ENCODE measurements around the gene LRP1B. TPM values are rescaled to one million over a fixed set of nuclear protein-coding genes. Genes with fewer than 3 reads are reported as not detected.

Gene LRP1B
- total RNA-seq, 1 donor from 2014 or later = 0.12 TPM

- TF ChIP-seq, protein P1, sequence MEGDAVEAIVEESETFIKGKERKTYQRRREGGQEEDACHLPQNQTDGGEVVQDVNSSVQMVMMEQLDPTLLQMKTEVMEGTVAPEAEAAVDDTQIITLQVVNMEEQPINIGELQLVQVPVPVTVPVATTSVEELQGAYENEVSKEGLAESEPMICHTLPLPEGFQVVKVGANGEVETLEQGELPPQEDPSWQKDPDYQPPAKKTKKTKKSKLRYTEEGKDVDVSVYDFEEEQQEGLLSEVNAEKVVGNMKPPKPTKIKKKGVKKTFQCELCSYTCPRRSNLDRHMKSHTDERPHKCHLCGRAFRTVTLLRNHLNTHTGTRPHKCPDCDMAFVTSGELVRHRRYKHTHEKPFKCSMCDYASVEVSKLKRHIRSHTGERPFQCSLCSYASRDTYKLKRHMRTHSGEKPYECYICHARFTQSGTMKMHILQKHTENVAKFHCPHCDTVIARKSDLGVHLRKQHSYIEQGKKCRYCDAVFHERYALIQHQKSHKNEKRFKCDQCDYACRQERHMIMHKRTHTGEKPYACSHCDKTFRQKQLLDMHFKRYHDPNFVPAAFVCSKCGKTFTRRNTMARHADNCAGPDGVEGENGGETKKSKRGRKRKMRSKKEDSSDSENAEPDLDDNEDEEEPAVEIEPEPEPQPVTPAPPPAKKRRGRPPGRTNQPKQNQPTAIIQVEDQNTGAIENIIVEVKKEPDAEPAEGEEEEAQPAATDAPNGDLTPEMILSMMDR (conservative IDR thresholded peaks at IDR 0.05; ENCODE audit: low read depth, low read length) = no peak
- H3K4me3 ChIP-seq (ENCODE audit: low read depth, low read length) = no peak overlapping the region
- DNase-seq (ENCODE audit: low read depth) = no peak
Observed at GRCh38 chr2:141692829-141693228, 438.0 kb downstream of the LRP1B start.

DNA sequence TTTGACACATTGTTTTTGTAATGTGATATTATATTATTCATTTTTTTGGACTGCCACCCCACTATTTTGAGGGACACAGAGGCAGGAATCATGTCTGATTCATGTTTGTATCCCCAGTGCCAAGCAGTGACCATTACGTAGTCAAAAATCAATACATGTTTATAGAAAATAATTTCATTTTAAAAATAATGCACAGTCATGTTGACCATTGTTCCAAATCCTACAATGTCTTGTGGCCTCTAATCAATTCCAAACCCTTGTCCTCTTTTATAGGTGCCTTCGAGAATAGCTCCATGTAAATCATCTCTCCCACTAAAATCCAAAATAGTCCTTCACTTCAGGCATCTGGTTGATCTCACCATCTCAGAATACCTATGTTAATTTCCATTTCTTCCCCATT, 454.7 kb downstream of the LRP1B start:
- DNase-seq (ENCODE audit: low read depth) = no peak
- TF ChIP-seq, protein P1 (conservative IDR thresholded peaks at IDR 0.05; ENCODE audit: low read depth, low read length) = no peak
- H3K4me3 ChIP-seq (ENCODE audit: low read depth, low read length) = no peak overlapping the region

- DNase-seq (ENCODE audit: low read depth) = no peak
- TF ChIP-seq, protein P1 (conservative IDR thresholded peaks at IDR 0.05; ENCODE audit: low read depth, low read length) = no peak
- H3K4me3 ChIP-seq (ENCODE audit: low read depth, low read length) = no peak overlapping the region
Observed at GRCh38 chr2:141666191-141666590, 464.6 kb downstream of the LRP1B start.

GRCh38 chr2:141660232-141660631, 470.6 kb downstream of the LRP1B start:
- TF ChIP-seq, protein P1 (conservative IDR thresholded peaks at IDR 0.05; ENCODE audit: low read depth, low read length) = no peak
- no peak for DNase-seq (ENCODE audit: low read depth)
- no peak overlapping the region for H3K4me3 ChIP-seq (ENCODE audit: low read depth, low read length)

DNA sequence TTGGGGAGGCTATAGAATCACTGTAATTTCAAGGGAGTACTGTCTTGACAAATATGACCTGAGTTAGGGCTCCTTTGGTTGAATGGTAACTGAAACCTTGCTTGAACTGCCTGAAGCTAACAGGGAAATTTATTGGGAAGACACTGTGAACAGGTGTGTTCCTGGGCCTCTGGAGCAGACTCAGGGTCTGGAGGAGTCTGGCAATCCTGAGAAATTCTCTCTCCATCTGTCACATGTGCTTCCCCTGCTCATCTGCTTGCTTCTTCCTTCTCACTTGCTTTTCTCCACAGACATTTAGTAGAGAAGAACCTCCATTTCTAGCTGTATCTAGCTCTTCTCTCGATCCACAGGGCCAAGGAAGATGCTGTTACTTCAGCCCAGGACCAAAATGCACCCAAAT, 476.5 kb downstream of the LRP1B start:
- DNase-seq (ENCODE audit: low read depth) = no peak
- TF ChIP-seq, protein P1 (conservative IDR thresholded peaks at IDR 0.05; ENCODE audit: low read depth, low read length) = no peak
- no peak overlapping the region for H3K4me3 ChIP-seq (ENCODE audit: low read depth, low read length)

DNA sequence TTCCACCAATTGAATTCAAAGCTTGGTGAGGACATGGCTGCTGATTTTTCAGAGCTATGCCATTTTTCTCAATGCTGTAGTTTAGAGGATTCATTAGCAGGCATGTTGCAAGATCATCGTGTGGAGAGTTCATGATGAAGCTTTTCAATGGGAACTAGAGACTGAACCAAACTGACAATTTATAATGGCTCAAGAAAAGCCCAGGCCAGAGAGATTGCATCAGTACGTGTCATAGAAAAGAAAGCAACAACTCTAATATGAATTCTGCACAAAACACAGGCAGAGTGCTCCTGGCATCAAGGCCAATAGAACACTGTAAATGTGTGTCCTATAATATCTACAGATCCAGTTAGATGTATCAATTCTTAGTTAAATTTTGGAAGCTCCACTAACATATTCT, 477.6 kb downstream of the LRP1B start:
- no peak overlapping the region for H3K4me3 ChIP-seq (ENCODE audit: low read depth, low read length)
- no peak for DNase-seq (ENCODE audit: low read depth)
- TF ChIP-seq, protein P1 (conservative IDR thresholded peaks at IDR 0.05; ENCODE audit: low read depth, low read length) = no peak

GRCh38 chr2:141652308-141652707, 478.5 kb downstream of the LRP1B start:
- H3K4me3 ChIP-seq (ENCODE audit: low read depth, low read length) = no peak overlapping the region
- TF ChIP-seq, protein P1 (conservative IDR thresholded peaks at IDR 0.05; ENCODE audit: low read depth, low read length) = no peak
- DNase-seq (ENCODE audit: low read depth) = no peak

Measured in epithelial cell of proximal tubule (primary cell).